NCI-H2029 treated with DMSO at 0.1 percent for 48 hours (cell line): ENCODE results near the gene OAS1.
"Not testable (repeated sequence)": the region's sequence is repeated elsewhere in the genome, so short reads cannot be mapped to it uniquely, and the experiment has no call there.

Experiments
- DNase-seq: peaks from one replicate; lab custom pipeline; 2025; lab: John Stamatoyannopoulos, UW

The OAS1 gene

DNA sequence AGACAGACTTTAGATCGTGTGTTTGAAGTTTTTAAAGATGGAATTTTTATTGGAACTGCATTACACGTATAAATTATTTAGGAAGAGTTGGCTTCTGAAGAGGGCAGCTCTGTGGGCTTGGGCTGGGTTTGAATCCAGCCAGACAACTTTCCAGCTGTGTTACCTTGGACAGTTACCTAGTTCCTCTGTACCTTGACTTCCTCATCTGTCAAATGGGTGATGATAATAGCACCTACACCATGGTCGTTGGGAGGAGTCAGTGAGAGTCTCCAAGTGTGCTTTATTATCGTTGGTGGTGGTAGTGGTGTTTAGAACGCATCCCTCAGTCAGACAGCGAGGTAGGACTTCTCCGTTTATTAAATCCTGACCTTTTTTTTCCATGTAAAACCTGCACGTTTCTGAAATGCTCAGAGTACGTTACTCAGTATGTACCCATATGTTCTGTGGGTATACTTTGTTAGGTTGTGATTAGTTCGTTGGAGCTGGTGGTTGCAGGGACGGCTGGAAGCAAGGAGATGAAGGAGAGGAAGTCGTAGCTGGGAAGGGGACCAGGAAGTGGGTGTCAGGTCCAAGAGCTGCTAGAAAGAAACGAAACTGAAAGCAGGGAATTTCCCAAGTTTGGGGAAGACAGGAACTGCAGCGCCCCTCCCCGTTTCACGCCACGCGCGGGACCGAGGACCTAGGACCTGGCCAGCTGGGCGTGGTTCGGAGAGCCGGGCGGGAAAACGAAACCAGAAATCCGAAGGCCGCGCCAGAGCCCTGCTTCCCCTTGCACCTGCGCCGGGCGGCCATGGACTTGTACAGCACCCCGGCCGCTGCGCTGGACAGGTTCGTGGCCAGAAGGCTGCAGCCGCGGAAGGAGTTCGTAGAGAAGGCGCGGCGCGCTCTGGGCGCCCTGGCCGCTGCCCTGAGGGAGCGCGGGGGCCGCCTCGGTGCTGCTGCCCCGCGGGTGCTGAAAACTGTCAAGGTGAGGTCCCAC is 31.3 kb downstream of the OAS1 start, which contains the start of gene OAS3:
Gene OAS3, plus strand, starts transcription at position 734 of the 979 bp plus-strand sequence. Its CDS starts 57 bp downstream, at position 791.
- DNase-seq = peak; percentile 49

DNA sequence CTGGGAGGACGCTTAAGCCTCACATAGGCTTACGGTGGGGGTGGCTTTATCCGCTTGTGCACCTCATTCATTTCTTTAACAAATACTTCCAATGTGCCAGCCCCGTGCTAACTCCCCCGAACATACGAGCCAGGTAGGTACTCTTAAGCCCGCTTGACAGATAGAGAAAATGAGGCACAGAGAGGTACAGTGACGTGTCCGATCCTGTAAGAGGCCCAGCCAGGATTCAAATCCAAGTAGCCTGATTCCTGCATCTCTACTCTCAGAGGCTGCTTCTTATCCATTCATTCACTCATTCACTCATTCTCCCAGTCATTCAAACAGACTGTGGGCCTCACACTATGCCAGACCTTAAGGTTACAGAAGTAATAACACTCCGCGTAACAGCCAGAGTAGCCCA is 32.0 kb downstream of the OAS1 start:
- no peak for DNase-seq

DNA sequence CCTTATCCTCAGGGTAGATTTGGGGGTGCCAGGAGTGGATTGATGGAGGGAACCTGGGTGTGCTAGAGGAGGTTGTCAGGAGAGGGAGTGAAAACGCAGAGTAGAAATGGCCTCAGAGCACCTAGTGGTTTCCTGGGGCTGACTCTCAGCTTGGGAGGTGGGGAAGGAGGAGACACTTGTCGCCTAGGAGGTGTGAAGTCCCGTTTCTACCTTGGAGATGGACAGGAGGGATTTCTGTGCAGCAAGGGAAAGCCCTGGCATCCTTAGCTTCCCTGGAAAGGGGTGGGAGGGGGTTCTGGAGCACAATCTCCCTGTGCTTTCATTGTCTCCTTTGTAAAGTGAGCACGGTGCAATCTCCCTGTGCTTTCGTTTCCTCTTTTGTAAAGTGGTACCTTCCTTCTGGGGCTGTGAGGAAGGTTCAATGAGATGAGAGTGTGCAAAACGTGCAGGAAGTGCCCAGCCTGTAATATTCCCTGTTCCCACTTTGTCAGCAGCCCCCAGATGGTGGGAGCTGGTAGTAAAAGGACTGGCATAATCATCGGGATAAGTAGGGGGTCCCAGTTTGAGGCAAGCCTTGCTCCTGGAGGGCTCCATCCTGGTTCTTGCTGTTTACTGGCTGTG is 33.1 kb downstream of the OAS1 start:
- no peak for DNase-seq

DNA sequence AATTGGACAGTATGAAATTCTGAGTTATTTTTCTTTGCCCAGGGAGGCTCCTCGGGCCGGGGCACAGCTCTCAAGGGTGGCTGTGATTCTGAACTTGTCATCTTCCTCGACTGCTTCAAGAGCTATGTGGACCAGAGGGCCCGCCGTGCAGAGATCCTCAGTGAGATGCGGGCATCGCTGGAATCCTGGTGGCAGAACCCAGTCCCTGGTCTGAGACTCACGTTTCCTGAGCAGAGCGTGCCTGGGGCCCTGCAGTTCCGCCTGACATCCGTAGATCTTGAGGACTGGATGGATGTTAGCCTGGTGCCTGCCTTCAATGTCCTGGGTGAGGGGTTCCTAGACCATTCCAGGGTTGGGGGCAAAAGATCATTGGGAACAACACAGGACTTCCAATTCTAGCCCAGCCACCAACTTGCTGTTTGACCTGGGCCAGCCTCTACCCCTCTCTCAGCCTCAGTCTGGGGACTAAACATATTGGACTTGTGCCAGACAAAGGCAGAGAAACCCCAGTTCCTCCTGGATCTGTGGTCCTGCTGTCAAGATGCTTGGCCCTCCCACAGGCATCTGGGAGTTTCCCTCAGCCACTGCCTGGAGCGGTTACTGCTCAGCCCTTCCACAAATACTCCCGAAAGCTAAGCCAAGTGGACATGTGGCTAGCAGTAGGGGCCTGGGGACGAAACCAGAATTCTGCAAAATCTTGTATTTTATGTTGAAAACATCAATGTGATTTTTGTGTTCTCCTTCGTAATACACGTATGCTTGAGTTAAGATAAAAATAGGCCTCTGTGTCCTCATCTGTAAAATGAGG is 35.0 kb downstream of the OAS1 start:
- DNase-seq = no peak

DNA sequence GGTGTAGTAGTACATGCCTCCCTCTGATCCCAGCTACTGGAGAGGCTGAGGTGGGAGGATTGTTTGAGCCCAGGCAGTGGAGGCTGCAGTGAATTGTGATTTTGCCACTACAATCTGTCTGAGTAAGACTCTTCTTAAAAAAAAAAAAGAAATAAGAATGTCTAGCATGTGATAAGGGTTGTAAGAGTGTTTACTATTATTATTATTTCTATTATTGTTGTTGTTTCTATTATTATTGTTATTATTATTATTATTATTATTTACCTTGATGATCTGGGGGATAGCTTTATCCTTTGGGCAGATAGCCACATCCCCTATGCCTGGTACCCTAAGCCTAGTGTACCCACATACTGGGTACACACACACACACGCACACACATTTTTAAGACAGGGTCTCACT is 35.8 kb downstream of the OAS1 start:
- no peak for DNase-seq

DNA sequence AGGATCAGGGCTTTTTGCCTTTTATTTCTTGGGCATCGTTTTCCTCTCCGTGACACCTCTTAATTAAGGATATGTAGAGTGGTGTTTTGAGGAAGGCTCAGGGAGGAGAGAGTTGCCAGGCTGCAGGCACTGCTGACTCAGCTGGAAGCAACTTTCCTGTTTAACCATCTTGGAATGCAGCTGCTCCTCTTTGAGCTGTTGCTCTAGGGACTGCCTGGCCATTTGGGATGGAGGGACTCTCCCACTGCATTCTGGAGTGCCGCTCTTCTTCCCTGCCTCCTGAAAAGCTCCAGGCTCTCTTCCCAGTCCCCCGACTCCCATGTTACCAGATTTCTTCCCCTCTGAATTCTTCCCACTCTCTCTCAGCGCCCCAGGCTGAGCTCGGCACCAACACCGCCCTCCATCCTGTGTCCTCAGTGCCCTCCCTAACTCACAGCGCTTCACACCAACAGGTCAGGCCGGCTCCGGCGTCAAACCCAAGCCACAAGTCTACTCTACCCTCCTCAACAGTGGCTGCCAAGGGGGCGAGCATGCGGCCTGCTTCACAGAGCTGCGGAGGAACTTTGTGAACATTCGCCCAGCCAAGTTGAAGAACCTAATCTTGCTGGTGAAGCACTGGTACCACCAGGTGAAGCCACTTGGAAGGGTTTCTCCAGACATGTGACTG is 37.4 kb downstream of the OAS1 start:
- no peak for DNase-seq

DNA sequence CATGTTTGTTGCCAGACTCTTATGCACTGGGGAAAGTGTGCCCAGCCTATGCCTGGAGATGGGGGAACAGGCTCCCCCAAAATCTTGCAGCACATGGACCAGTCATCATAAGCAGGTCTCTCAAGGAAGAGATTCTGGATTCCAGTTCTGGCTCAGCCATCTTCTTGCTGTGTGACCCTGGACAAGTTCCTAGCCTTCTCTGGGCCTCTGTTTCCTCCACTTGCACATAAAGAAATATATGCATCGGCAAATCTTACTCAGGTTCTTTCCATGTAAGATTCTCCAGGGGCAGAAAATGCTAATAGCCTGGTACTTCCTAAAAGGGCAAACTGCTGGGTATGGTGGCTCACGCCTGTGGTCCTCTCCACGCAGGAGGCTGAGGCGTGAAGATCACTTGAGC is 38.8 kb downstream of the OAS1 start:
- no peak for DNase-seq

DNA sequence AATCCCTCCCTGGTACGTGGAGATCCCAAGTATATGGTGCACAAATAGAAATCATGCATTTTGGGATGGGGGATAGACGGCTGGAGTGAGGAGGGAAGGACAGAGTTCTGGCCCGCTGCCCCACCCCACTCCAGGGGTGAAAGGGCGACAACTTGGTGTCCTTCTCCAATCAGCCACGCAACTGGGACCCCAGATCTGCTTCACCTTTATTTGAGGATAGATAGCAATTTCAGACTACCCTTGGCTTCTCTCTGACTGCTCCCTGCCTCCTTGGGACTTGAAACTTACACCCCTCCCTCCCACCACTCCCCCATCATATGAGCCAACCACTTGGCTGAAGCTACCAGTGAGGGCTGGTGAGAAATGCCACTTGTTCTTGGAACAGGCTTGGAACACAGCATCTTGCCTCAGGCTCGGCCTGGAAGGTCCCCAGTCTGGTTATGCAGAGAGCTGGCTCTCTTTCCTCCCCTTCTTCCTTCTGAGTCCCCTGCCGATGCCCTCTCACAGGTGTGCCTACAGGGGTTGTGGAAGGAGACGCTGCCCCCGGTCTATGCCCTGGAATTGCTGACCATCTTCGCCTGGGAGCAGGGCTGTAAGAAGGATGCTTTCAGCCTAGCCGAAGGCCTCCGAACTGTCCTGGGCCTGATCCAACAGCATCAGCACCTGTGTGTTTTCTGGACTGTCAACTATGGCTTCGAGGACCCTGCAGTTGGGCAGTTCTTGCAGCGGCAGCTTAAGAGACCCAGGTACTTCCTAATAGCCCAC is 39.7 kb downstream of the OAS1 start:
- DNase-seq = no peak

DNA sequence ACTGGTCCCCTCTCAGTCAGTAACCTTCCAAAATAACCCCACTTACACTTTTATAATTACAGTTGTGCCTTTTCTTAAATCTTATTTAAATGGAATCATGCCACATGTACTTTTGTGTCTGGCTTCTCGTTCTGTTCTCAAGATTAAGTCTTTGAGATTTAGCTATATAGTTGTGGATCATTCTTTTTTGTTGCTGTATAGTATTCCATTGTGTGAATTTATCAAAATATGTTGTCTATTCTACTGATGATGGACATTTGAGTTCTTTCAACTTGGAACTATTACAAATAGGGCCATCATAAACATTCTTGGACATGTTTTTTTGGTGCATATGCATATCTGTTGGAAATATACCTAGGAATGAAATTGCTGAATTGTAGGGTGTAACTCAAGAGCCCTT is 40.6 kb downstream of the OAS1 start:
- no peak for DNase-seq

DNA sequence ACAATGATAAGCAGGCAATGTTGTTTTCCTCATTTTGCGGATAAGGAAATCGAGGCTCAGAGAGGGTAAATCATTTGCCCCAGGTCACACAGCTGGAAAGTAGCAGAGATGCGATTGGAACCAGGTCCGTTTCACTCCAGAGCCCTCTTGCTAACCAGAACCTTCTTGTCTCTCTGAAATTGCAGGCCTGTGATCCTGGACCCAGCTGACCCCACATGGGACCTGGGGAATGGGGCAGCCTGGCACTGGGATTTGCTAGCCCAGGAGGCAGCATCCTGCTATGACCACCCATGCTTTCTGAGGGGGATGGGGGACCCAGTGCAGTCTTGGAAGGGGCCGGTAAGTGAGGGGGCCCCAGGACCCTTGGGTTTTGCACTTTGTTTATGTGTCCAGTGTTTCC is 41.0 kb downstream of the OAS1 start:
- DNase-seq = no peak

DNA sequence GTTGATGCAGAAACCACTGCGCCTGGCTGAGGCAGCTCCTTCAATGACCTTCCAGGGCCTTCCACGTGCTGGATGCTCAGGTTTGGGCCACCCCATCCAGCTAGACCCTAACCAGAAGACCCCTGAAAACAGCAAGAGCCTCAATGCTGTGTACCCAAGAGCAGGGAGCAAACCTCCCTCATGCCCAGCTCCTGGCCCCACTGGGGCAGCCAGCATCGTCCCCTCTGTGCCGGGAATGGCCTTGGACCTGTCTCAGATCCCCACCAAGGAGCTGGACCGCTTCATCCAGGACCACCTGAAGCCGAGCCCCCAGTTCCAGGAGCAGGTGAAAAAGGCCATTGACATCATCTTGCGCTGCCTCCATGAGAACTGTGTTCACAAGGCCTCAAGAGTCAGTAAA is 42.0 kb downstream of the OAS1 start:
- DNase-seq = no peak

DNA sequence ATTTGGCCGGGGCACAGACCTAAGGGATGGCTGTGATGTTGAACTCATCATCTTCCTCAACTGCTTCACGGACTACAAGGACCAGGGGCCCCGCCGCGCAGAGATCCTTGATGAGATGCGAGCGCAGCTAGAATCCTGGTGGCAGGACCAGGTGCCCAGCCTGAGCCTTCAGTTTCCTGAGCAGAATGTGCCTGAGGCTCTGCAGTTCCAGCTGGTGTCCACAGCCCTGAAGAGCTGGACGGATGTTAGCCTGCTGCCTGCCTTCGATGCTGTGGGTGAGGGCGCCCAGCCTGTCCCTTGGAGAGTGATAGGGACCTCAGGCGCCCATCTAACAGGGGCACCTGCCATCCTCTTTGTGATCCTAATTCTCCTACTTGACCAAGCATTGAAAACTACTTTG is 43.9 kb downstream of the OAS1 start:
- DNase-seq = no peak

DNA sequence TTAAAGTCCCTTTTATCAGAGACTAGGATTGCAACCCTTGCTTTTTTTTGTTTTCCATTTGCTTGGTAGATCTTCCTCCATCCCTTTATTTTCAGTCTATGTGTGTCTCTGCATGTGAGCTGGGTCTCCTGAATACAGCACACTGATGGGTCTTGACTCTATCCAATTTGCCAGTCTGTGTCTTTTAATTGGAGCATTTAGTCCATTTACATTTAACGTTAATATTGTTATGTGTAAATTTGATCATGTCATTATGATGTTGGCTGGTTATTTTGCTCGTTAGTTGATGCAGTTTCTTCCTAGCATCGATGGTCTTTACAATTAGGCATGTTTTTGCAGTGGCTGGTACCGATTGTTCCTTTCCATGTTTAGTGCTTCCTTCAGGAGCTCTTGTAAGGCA is 50.4 kb downstream of the OAS1 start:
- DNase-seq = not testable (repeated sequence)

DNA sequence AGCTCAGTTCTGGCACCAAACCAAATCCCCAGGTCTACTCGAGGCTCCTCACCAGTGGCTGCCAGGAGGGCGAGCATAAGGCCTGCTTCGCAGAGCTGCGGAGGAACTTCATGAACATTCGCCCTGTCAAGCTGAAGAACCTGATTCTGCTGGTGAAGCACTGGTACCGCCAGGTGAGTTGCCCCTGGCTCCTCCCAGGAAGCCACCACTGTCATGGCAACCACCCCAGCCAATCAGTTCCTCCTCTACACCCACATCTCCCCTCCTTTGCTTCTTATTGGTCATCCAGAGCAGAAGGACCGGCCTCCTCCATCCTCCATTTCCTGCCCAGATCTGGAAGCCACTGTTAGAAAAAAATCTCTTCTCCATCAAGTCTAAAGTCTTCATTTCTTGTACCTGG is 54.3 kb downstream of the OAS1 start:
- no peak for DNase-seq

DNA sequence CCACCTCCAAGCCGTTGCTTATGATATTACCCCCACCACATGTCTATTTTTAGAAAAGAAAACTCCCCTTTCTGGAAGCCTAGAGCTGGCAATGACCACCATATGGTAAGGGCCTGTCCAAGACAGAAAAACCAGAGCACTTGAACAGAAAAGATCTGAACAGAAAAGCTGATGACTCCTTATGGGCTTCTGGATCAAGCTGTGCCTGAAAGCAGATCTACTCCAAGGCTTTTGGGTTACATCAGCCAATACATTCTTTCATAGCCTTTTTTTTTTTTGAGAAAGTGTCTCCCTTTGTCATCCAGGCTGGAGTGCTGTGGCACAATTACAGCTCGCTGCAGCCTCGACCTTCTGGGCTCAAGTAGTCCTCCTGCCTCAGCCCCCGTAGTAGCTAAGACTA is 54.8 kb downstream of the OAS1 start:
- DNase-seq = no peak

DNA sequence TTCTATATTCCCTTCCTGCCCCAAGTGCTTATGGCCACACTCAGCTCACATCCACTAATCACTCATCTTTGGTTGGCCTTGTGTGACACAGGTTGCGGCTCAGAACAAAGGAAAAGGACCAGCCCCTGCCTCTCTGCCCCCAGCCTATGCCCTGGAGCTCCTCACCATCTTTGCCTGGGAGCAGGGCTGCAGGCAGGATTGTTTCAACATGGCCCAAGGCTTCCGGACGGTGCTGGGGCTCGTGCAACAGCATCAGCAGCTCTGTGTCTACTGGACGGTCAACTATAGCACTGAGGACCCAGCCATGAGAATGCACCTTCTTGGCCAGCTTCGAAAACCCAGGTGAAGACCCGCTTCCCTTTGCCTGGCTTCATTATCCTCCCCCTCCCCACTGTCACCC is 55.8 kb downstream of the OAS1 start:
- no peak for DNase-seq

DNA sequence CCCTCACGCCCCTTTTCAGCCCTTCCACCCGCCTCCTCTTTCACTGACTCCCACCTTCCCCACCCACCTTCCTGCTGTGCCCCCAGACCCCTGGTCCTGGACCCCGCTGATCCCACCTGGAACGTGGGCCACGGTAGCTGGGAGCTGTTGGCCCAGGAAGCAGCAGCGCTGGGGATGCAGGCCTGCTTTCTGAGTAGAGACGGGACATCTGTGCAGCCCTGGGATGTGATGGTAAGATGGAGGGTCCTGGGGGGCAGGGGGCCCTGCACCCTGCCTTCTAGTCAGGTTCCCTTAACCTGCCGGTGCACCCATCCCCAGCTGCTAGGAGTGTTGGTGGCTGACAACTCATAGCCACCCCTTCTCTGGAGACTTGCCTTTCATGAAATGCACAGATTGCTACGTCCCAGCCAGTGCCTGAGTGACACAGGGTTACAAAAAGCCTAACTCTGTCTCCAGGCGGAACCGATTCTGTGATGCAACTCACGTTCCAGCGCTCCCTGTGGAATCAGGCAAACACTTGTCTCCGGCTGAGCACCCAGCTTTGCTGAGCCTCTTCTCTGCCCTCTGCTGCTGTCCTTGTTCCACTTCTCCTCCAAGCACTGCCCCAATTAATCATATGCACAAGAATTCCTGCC is 56.6 kb downstream of the OAS1 start:
- DNase-seq = no peak

DNA sequence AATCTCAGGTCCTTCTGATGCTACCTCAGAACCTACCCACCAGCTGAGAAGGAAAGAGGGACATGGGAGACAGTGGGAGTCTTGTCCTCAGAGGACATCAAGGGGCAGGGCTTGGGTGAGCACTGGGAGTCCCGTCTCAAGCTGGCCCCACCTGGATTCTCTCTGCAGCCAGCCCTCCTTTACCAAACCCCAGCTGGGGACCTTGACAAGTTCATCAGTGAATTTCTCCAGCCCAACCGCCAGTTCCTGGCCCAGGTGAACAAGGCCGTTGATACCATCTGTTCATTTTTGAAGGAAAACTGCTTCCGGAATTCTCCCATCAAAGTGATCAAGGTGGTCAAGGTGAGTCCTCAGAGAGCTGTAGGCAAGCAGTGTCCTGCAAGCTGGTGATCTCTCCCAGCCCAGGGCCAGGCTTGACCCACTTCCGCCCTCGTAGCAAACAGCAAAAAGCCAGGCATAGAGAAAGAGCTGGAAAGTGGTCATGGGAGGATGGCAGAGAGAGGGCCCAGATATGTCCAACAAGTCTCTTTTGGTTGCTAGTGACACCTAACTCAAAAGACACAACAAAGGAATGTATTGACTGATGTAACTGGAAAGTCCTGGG is 57.4 kb downstream of the OAS1 start:
- DNase-seq = no peak

DNA sequence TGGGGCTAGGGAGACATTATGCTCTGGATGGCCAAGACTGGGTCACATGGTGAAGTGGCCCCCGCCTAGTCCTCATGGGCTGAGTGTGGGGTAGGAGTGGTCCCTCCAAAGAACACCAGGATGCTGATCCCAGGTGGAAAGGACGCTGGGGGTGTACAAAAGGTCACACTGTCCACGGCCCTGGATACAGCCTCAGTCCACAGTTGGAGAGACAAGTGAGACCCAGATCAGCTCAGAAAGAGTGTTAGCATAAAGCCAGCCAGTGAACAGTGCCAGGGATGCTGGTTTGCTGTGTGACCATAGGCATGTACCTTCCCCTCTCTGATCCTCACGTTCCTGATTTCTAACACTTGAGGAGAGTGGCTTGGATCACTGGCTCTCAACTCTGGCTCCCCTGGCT is 58.2 kb downstream of the OAS1 start:
- no peak for DNase-seq

DNA sequence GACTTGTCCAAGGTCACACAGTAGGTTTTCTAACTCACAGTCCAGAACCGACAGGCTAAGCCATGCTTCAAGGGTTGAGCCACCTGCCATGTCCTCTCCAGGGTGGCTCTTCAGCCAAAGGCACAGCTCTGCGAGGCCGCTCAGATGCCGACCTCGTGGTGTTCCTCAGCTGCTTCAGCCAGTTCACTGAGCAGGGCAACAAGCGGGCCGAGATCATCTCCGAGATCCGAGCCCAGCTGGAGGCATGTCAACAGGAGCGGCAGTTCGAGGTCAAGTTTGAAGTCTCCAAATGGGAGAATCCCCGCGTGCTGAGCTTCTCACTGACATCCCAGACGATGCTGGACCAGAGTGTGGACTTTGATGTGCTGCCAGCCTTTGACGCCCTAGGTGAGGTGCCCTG is 58.9 kb downstream of the OAS1 start:
- no peak for DNase-seq
